GM12801 (cell line): ENCODE results near the gene SMURF2.

Experiments used
- CTCF ChIP-seq: IDR thresholded peaks from one replicate; pipeline ENCODE4 v1.5.1; 2011; ENCODE audit warnings: control low read depth; ENCODE audit not compliant: insufficient read length; ENCODE audit errors: extremely low read depth

SMURF2 gene

DNA sequence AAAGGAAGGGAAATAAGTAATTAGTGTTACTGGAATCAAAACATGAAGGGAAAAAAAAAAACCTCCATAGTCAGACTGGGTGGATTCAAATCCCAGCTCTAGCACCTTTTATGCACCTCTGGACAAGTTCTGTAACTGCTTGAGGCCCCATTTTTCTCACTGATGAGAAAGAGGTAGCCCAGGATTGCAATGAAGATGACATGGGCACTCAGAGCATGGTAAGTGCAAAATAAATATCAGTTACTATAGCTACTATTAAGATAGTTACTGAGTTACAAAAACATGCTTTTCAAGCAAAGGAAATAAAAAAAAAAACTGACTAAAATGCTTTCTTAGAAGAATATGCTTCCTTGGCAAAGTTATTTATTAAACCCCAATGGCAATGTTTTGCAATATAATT, 96.5 kb downstream of the SMURF2 start:
- no peak for TF ChIP-seq CTCF

DNA sequence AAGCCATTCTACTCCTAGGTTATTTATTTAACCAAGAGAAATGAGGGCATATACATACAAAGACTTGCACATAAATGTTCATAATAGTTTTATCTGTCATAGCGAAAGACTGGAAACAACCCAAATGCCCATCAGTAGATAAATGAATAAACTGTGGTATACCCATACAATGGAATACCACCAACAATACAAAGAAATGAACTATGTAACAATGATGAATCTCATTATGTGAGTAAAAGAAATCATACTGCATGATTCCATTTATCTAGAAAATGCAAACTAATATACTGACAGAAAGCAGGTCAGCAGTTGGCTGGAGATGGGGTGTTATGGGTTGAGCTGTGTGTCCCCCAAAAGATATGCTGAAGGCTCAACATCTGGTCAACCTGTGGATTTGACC, 98.0 kb downstream of the SMURF2 start:
- TF ChIP-seq CTCF = no peak

DNA sequence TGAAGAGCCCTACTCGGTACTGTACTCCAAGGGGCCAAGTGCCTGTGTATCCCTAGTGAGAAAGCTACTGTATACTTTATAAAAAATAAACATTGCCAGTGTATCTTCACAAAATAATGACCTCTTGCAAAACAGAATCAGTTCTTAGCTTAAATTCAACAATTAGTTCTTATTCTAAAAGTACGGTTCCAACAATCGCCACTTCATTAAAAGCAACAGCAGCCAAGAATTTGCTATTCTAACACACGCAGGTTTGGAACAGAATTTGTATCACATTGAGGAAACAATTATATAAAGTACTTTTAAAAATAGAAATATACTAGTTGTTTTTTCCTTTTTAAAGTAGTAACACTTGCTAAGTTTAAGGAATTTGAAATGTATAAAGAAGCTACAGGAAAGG, 106.8 kb downstream of the SMURF2 start:
- no peak for TF ChIP-seq CTCF

DNA sequence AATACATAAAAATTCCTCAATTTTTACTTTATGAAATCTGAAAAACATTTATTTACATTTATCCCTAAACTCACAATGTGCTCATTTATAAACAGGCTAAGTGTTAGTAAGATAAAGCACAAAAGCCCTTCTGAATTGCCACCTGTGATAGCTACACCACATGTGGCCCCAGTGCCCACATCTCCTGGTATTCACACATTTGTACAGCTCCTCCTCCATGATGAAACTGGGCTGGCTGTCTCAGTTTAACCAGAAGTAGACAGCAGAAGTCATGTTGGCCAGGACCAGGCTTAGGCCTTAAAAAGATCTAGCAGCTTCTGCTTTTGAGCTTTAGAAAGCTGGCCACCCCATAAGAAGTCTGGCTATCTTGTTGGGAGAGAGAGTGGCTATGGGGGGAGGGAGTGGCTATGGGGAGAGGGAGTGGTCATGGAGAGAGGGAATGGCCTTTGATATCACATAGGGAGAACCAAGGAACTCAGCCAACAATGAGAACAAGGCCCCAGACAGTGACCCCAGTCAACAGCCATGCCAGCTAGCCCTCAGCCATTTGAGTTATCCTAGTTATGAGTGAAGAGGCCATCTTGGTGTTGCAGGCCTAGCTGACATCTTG, 108.0 kb downstream of the SMURF2 start:
- no peak for TF ChIP-seq CTCF

DNA sequence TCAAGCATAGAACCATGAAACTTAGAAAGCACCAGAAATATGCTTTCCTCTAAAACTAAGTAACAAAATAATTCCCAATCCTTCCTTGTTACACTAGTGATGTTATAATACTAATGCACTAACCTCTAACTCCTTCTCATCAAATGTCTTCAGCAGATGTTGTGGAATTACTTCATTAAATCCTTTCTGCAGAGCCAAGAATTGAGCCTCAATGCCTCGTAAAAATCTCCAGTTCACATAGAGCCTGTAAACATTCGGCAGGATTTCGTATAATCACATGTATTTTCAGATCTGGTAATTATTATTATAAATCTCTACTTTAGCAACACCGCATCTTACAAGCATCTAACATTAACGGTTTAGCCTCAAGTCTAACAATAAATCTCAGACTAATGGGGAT, 110.6 kb downstream of the SMURF2 start:
- TF ChIP-seq CTCF = no peak

GRCh38 chr17:64547319-64547718, 114.8 kb downstream of the SMURF2 start:
- TF ChIP-seq CTCF = no peak

DNA sequence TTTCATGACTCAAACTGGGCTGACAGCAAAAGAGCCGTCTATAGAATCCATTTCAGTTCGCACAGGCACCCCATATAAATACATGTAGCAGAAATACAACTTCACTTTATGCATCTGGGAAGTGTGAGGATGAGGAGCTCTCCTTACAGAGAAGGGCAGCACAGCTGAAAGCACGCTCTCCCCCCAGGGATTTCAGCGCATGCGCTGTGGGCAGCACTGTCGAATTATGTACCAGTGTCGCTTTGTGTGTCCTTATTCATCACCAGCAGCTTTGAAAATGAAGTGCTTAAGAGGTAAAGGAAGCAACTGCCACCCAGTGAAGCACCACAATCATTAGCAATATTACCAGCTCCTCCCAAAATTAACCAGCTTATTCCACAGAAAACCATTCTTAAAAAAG, 115.4 kb downstream of the SMURF2 start:
- TF ChIP-seq CTCF = no peak
